ENCODE data around the gene LBHD2.
A peak's percentile ranks its signal among the peaks of the same experiment; 100 is the strongest.

The LBHD2 gene

GRCh38 chr14:103091883-103092222 lies 7.8 kb downstream of the LBHD2 start:
- no peak for DNase-seq

GRCh38 chr14:103093856-103094405 lies 9.9 kb downstream of the LBHD2 start:
- no peak for DNase-seq

GRCh38 chr14:103094406-103095209 lies 10.6 kb downstream of the LBHD2 start, which contains the start of gene EXOC3L4:
TSS of gene EXOC3L4 (plus strand) at chr14:103094725. CDS start at chr14:103100220, 5,495 bp downstream.
- no peak for DNase-seq

GRCh38 chr14:103095210-103095778 lies 11.3 kb downstream of the LBHD2 start:
- no peak for DNase-seq

GRCh38 chr14:103096387-103096786 lies 12.4 kb downstream of the LBHD2 start:
- no peak for DNase-seq

- DNase-seq, result no peak
Observed at GRCh38 chr14:103097244-103097993, 13.4 kb downstream of the LBHD2 start.

- no peak for DNase-seq
Observed at GRCh38 chr14:103097994-103098957, 14.3 kb downstream of the LBHD2 start.

- no peak for DNase-seq
Observed at GRCh38 chr14:103099081-103099732, 15.2 kb downstream of the LBHD2 start.

GRCh38 chr14:103099733-103100280 lies 15.8 kb downstream of the LBHD2 start:
- no peak for DNase-seq

GRCh38 chr14:103100281-103101121 lies 16.5 kb downstream of the LBHD2 start:
- no peak for DNase-seq

- DNase-seq, result no peak
Observed at GRCh38 chr14:103101257-103101962, 17.4 kb downstream of the LBHD2 start.

GRCh38 chr14:103101963-103102688 lies 18.1 kb downstream of the LBHD2 start:
- DNase-seq, result no peak

GRCh38 chr14:103102689-103103260 lies 18.8 kb downstream of the LBHD2 start:
- no peak for DNase-seq

GRCh38 chr14:103103461-103104388 lies 19.7 kb downstream of the LBHD2 start:
- DNase-seq, result no peak

GRCh38 chr14:103104389-103104653 lies 20.3 kb downstream of the LBHD2 start:
- DNase-seq, result no peak

GRCh38 chr14:103104654-103105452 lies 20.8 kb downstream of the LBHD2 start:
- peak; percentile 29 for DNase-seq

GRCh38 chr14:103105580-103106150 lies 21.7 kb downstream of the LBHD2 start:
- DNase-seq, result no peak

Measured in KG1 (cell line).